ENCODE measurements around the gene AGBL2.
"Not testable (repeated sequence)": the region's sequence is repeated elsewhere in the genome, so short reads cannot be mapped to it uniquely, and the experiment has no call there.

Gene AGBL2

GRCh38 chr11:47640506-47640905, 74.7 kb downstream of the AGBL2 start:
- in situ Hi-C loops (cut with HindIII; ENCODE audit: low sequenced_read_pairs) = not testable (repeated sequence)

- in situ Hi-C loops (cut with HindIII; ENCODE audit: low sequenced_read_pairs) = not testable (repeated sequence)
These were observed 78.8 kb downstream of the AGBL2 start for GRCh38 chr11:47636331-47636730.

- in situ Hi-C loops (cut with HindIII; ENCODE audit: low sequenced_read_pairs) = no loop called here
These were observed 83.7 kb downstream of the AGBL2 start for GRCh38 chr11:47631473-47631872.

- in situ Hi-C loops (cut with HindIII; ENCODE audit: low sequenced_read_pairs) = no loop called here
These were observed 87.1 kb downstream of the AGBL2 start for GRCh38 chr11:47628026-47628425.

GRCh38 chr11:47626234-47626633, 88.9 kb downstream of the AGBL2 start:
- in situ Hi-C loops (cut with HindIII; ENCODE audit: low sequenced_read_pairs) = no loop called here

- in situ Hi-C loops (cut with HindIII; ENCODE audit: low sequenced_read_pairs) = no loop called here
These were observed 94.3 kb downstream of the AGBL2 start for GRCh38 chr11:47620836-47621378.

GRCh38 chr11:47617417-47617809, 97.8 kb downstream of the AGBL2 start:
- in situ Hi-C loops (cut with HindIII; ENCODE audit: low sequenced_read_pairs) = no loop called here

- in situ Hi-C loops (cut with HindIII; ENCODE audit: low sequenced_read_pairs) = no loop called here
These were observed 98.3 kb downstream of the AGBL2 start for GRCh38 chr11:47616726-47617416.

- in situ Hi-C loops (cut with HindIII; ENCODE audit: low sequenced_read_pairs) = no loop called here
These were observed 99.9 kb downstream of the AGBL2 start for GRCh38 chr11:47615249-47615648.

- in situ Hi-C loops (cut with HindIII; ENCODE audit: low sequenced_read_pairs) = no loop called here
These were observed 103.8 kb downstream of the AGBL2 start for GRCh38 chr11:47611348-47611794.

GRCh38 chr11:47609675-47610074, 105.5 kb downstream of the AGBL2 start:
- in situ Hi-C loops (cut with HindIII; ENCODE audit: low sequenced_read_pairs) = no loop called here

Measured in DLD1 (cell line).